Suppressor macrophage treated with lipopolysaccharide for 4 hours (primary cell): ENCODE data around the gene CDC123.
A peak's percentile ranks its signal among the peaks of the same experiment; 100 is the strongest.
"Not testable (repeated sequence)": the region's sequence is repeated elsewhere in the genome, so short reads cannot be mapped to it uniquely, and the experiment has no call there.

Source experiments
- DNase-seq: peaks from one replicate; pipeline ENCODE4 v3.0.0-alpha.2; 2020

Gene CDC123

DNA sequence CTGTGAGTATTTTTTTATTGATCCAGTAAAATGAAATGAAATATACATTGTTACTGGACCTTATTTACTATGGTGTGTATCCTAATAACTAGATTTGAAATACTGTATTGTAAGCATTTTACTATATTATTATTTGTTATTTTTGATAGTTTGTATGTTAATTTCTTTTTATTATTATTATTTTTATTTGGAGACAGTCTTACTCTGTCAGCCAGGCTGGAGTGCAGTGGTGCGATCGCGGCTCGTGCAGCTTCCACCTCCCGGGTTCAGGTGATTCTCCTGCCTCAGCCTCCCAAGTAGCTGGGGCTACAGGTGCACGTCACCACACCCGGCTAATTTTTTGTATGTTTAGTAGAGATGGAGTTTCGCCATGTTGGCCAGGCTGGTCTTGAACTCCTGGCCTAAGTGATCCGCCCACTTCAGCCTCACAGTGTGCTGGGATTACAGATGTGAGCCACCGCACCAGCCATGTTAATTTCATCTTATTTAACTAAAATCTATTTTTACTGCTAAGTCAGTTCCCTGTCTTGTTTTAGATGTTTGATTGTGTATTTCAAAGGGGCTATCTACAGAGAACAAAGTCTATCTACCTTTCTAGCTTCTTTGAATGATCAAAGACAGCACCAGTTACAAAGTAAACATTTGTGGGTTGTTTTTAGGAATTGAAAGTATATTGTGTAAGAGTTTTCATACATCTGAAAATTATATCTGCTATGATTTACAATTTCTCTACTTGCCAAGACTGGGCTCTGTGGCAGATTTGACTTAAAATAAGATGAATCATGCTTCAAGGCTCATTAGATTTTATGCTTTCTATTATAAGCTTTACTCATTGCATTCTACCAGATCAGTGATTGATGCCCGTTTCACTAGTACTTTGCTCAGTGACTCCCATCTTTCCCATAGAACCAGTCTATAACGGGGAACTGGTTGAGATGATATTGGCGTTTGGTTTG is 41.6 kb downstream of the CDC123 start:
- no peak for DNase-seq

DNA sequence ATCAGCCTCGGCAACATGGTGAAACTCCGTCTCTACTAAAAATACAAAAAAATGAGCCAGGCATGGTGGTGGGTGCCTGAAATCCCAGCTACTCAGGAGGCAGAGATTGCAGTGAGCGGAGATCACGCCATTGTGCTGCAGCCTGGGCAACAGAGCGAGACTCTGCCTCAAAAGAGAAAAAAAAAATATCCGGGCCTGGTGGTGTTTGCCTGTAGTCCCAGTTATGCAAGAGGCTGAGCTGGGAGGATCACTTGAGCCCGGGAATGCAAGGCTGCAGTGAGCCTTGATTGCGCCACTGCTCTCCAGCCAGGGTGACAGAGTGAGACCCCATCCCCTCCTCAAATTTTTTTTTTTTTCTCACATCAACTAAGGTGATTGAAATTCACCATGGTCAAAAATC is 42.8 kb downstream of the CDC123 start:
- DNase-seq = no peak

DNA sequence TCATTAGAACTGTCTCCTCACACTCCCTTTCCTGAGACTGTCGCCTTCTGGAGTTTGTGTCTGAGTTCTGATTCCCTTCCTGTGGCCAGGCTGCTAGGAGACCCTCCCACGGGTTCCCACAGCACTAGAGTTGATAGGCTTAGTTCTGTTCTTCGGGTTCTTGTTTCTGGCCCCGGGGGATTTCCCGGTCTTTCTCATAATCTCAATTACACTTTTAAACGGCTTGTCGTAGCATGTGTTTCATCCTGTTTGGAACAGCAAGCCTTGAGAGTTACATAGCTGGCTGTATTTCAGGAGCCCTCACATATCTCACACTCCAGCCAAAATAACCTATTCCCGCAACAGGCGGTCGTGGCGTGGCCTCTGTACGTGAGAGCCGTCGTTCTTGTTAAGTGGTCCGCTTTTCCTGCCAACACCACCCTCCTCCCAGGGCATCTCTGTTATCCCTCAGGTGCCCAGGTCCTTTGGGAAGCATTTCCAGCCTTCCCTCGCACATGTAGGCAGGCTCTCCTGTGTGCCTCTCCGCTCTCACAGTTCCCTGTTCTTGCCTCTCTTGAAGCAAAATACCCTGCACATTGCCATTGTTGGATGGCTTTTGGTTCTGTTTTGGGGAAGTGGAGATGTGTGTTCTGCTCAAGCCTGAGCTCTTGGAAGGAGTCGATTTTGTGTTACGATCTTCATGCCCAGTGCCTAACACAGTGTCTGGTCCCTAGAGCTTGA is 46.0 kb downstream of the CDC123 start:
- peak; percentile 93 for DNase-seq

DNA sequence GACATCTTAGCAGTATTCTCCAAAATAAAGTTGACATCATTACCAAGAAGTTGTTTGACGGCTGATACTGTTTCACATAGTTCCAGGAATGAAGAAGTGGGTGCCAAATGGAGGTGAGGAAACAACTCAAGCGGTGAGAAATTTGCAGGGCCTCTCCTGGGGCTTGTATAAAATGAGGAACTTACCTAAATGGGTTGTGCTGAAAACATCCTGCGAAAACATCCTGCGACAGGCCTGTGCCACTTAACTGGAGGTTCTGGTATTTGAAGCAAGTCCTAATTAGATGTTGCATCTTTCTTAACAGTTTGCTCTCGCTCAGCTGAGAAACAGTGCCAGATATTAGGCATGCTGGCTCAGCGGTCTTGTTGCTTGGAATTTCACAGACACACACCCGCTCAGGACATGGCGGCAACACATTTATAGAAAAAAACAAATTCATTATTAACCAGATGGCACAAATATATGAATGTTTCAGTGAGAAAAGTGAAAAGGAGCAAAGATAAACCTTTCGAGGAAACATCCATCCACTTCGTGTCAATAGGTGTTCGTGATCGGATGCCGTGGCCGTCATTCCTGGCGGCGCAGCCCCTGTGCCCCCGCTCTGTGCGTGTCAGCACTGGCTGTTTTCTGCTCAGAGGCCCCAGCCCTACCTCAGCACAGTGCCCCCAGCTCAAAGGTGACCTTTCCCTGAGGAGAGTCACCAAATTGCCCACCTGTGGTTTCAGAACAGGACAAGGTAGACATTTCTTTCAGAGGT is 48.1 kb downstream of the CDC123 start:
- peak; percentile 21 for DNase-seq

DNA sequence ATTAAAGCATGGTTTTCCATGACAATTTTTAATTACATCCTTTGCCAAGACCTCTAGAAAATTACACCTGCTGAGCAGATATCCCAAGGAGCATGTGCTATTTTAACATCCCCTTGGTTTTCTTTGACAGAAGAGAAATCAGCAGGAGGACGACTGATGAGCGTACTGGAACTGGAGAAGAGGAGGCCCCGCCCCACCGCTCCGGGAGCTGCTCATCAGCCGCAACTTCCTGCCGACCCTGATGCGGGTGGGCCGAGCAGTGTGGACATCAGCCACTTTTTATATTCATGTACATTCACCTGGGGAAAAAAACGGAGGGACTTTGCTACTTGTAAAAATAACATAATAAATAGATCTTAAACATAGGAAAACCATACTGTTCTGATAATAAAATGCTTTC is 54.2 kb downstream of the CDC123 start:
- no peak for DNase-seq

DNA sequence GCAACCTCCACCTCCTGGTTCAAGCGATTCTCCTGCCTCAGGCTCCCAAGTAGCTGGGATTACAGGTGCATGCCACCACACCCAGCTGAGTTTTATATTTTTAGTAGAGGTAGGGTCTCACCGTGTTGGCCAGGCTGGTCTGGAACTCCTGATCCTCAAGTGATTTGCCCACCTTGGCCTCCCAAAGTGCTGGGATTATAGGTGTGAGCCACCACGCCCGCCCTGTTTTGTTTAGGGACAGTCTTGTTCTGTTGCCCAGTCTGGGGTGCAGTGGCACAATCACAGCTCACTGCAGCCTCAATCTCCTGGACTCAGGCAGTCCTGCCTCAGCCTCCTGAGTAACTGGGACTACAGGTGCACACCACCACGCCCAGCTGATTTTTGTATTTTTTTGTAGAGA is 54.7 kb downstream of the CDC123 start:
- not testable (repeated sequence) for DNase-seq

DNA sequence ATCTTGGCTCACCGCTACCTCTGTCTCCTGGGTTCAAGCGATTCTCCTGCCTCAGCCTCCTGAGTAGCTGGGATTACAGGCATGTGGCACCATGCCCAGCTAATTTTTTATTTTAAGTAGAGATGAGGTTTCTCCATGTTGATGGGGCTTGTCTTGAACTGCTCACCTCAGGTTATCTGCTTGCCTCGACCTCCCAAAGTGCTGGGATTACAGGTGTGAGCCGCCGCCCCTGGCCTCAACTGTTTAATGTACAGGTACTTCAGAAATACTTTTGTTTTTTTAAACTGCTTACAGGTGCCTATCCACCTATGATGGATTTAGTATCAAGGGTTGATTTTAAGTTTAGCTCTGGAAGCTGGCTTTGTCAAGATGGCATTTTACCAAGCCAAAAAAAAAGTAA is 55.6 kb downstream of the CDC123 start:
- no peak for DNase-seq

DNA sequence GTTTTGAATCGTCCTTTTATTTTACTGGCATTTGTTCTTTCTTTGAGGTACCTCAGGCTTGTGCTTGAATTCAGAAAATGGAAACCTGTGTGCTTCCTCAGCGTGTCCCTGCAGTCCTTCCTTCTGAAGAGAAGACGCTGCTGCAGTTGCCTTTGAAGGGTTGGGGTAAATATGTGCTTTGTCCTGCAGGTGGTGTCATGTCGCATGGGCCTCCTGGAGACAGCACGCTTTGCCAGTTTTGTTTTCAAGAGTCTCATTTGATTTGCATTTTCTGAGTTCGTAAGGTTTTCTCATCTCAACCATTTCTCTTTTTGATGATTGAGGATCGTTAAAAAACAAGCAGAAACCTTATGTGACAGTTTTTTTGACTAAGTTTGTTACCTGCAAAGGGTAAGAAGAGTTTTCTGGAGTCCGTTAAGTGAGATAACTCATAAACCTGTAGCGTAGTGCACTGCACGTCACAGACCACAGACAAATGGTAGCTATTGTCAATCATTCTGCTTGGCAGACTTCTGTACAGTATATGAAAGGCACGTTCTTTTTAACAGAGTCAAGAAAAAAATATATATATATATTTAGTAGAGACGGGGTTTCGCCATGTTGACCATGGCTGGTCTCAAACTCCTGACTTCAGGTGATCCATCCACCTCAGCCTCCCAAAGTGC is 57.0 kb downstream of the CDC123 start:
- DNase-seq = peak; percentile 33

DNA sequence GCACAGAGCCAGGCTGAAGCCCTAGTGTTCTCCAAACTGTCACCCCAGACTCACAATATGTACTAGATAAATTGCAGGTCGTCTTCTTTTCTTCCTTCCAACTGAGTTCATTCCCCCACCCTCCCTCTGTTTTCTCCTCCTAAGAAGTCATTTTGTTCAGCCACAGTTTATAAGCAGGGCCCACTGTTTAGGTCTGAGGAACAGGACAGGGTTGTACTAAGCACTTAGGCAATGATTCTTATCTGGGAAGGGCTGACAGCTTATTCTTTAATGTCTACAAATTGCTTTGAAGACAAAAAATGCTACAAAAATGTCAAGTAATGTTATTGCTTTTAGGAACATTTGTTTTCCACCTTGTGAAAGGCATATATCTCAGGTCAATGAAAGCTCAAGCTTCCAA is 59.1 kb downstream of the CDC123 start:
- DNase-seq = no peak

DNA sequence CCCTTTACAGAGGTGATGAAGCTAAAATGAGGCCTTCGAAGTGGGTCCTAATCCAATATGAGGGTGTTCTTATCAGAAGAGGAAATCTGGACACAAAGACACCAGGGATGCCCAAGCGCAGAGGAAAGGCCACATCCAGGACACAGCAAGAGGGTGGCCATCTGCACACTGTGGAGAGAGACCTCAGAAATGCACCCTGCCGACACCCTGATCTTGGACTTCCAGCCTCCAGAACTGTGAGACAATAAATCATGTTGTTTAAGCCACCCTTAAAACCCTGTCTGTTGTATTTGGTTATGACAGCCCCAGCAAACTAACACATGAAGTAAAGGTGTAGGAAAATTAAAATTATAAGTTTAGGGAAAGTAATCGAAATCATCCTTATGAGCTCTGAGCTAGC is 64.0 kb downstream of the CDC123 start:
- no peak for DNase-seq

DNA sequence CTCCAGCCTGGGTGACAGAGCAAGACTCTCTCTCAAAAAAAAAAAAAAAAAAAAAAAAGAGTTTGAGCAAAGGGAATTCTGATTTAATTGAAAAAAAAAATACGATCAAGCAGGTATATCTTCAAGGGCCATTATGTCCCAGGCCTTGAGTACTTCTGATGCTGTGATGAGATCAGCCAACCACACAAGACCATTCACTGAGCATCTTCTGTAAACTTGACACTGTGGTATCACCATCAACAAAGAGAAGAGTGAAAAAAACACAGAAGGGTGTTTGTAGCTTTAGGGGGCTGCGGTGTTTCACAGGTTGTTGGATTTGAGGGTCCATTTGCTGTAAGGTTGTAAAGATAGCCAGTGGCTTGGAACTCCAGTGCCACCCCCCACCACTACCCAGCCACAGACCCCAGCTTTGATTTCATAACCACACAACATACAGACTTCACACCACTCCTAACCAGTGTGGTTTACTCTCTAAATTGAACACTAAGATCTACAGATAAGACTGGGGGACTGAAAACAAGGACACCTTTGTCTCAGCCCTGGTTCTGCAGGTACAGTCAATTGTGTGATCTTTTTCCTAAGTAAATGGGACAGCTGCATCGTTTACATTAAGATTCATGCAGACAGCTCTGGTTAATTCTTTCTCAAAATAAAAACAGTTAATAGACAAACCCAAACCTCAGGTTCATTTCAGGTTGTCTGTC is 66.4 kb downstream of the CDC123 start:
- no peak for DNase-seq

DNA sequence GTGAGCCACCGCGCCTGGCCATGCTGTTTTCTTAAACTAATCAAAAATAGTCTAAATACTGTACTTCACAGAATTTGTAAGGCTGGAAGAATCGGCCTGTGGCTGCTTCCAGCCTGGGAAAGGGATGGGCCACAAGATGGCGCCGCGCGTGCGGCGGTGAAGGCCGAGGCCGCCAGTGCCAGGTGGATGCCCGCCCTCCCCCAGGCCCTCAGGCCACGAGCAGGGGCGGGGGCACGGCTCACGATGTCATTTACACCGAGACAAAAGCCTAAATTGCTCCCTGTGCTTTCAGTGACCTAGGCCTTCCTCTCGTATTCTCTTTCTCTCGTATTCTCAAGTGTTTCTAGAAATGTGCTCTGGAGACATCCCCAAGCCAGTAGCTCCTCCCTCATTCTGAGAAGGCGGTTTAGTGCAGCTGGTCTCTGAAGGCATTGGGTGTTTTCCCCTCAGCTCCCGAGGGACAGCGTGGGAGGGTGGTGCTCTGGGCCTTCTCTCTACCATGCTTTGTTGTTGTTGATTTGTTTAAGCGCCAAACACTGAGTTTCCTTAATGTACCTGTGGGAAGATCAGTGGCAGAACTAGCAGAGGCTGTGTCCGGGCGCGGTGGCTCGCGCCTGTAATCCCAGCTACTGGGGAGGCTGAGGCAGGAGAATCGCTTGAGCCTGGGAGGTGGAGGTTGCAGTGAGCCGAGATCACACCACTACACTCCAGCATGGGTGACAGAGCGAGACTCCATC is 68.4 kb downstream of the CDC123 start:
- DNase-seq = peak; percentile 82

DNA sequence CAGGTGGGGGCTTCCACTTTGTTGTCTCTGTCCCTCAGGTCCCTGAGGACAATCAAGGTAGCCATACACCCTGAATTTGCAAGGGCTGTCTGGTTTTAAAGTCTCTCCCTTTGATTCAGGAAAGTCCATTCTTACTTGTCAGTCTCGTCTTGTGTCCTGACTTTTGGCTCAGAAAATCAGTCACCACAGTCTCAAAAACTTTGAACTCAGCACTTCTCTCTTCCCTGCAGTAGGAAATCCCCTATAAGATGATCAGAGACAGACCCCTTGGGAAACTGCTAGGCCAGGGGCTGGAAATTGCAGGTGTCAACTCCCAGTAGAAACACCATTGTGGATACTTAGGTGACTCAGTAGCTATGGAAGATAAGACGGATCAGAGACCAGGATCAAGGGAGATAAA is 73.1 kb downstream of the CDC123 start:
- DNase-seq = peak; percentile 43

DNA sequence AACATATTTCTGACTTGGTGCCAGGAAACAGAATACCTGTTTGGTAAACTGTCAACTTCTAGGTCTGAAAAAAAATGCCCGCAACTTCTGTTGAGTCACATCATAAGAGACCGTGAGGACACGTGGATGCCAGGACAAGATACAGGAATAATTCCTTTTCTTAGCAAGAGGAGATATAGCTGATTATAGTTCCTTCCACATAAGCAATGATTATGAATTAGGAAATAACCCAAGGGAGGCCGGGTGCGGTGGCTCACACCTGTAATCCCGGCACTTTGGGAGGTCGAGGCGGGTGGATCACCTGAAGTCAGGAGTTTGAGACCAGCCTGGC is 75.2 kb downstream of the CDC123 start:
- no peak for DNase-seq

DNA sequence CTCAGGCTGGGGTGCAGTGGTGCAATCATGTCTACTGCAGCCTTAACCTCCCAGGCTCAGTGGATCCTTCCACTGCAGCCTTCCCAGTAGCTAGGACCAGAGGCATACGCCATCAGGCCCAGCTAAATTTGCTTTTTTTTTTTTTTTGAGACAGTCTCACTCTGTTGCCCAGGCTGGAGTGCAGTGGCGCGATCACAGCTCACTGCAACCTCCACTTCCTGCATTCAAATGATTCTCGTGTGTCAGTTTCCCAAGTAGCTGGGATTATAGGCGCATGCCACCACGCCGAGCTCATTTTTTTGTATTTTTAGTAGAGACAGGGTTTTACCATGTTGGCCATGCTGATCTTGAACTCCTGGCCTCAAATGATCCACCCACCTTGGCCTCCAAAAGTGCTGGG is 81.9 kb downstream of the CDC123 start:
- DNase-seq = not testable (repeated sequence)

DNA sequence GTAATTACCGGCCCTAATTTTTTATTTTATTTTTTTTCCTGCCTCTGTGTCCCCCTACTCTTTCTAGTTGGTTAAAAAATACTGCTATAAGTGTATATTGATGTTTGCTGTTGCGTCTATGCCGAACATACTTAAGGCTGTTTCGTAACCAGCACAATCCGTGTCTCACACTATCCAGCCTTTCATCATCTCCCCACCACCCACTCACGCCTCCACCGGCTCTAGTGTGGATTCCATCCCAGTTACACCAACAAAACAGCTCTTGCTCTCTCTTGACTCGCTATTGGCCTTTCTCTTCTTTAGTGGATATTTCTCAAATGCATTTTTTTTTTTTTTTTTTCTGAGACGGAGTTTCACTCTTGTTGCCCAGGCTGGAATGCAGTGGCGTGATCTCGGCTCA is 83.3 kb downstream of the CDC123 start:
- peak; percentile 61 for DNase-seq

DNA sequence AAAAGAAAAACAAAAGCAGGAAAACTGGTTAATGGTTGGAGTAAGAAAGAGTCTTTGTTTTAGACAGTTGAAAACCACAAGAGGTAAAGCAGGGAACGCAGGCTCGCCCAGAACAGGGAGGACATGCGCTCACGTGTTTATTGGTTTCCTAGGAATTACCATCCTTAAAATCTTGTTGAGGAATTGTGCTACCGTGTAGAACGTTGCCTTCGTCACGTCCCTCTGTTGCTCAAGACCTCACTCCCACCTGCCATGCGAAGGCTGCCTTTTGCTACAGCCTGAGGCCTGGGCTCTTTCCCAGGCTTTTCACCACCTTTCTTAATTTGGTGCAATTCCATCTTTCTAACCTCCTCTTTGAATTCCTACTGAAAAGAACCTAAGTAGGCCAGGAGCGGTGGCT is 91.8 kb downstream of the CDC123 start:
- DNase-seq = no peak

DNA sequence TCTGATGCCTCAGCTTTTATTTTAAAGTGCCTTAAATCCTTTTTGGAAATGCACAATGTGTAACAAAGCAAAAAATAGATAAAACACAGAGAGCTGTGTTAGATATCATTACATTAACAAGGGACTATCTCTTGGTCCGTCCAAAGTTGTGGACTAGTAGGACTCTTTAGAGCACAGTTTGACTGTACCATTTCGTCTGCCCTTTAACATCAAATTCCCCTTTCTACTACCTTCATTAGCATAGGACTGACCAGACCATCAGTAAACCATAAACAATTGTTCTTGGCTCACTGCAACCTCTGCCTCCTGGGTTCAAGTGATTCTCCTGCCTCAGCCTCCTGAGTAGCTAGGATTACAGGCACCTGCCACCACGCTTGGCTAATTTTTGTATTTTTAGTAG is 101.8 kb downstream of the CDC123 start:
- DNase-seq = not testable (repeated sequence)

DNA sequence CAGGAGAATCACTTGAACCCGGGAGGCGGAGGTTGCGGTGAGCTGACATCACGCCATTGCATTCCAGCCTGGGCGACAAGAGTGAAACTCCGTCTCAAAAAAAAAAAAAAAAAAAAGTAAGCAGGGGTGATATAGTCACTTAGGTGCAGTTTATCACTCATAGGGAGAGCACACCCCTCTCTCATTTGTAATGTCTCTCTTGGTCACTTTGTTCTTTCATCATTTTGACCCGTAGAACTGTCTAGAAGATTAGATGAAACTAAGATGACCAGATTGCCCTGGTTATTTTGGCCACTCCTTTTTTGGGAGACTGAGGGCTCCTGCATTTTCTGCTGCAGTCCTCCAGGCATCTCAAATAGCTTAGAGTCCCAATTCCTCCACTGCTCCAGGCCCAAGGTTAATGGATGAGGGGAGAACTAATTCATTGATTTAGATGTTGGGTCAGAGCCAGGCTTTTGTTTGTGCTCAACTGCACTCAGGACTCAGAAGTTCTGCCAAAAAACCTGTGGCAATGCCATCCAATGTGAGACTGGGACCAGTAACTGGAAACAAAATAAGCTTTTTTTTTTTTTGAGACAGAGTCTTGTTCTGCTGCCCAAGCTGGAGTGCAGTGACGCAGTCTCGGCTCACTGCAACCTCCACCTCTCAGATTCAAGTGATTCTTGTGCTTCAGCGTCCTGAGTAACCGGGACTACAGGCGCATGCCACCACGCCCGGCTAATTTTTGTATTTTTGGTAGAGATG is 103.4 kb downstream of the CDC123 start:
- DNase-seq = no peak
